Ovary (tissue), 3 donors: ENCODE data around the gene BCL6B.

ENCODE experiments used
- EP300 ChIP-seq: sonication (generic); formaldehyde crosslinking; IDR thresholded peaks from one replicate; pipeline ENCODE4 v1.6.1; 2017; ENCODE audit warnings: antibody characterized with exemption
- POLR2A ChIP-seq: fragments of 450-650 bp; IDR thresholded peaks from one replicate; pipeline ENCODE4 v1.6.1; 2017; ENCODE audit warnings: antibody characterized with exemption, mild to moderate bottlenecking, moderate library complexity
- TF ChIP-seq, protein P1 (sequence below), 3 donors: fragments of 450-650 bp in 2 of 3; fragments of 200-600 bp in 1 of 3; IDR thresholded peaks; one replicate each; pipeline versions ENCODE4 v1.5.1 to v1.8.0; 2016 to 2022; ENCODE audit warnings: antibody characterized with exemption in 3 of 3, mild to moderate bottlenecking in 1 of 3
- donor health status: DM: no; HTN: no; CAD: no.

DNA sequence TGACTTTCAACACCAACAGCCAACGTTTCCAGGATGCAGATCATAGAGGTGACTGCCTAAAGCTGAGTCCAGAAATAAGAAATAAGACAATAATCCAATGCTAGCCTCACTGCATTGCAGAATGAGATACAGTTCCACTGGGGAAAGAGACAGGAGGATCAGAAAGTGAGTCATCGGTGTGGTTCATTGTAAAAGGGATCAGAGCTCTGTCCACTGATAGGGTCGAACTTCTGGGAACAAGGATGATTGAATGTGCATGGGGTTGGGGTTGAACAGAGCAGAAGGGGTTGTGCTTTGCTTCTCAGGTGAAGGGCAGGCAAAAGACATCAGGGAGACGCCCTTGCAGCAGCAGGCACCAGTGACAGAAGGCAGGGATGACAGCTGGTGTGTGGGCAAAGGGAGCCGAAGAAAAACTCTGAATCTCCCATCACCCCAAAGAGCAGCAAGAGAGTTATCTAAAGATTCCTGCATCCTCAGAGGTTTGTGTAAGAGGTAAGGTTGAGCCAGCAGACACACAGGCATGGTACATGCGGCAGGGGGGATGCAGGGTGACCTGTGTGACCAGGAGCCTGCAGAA is 40.8 kb downstream of the BCL6B start:
- TF ChIP-seq, protein P1, sequence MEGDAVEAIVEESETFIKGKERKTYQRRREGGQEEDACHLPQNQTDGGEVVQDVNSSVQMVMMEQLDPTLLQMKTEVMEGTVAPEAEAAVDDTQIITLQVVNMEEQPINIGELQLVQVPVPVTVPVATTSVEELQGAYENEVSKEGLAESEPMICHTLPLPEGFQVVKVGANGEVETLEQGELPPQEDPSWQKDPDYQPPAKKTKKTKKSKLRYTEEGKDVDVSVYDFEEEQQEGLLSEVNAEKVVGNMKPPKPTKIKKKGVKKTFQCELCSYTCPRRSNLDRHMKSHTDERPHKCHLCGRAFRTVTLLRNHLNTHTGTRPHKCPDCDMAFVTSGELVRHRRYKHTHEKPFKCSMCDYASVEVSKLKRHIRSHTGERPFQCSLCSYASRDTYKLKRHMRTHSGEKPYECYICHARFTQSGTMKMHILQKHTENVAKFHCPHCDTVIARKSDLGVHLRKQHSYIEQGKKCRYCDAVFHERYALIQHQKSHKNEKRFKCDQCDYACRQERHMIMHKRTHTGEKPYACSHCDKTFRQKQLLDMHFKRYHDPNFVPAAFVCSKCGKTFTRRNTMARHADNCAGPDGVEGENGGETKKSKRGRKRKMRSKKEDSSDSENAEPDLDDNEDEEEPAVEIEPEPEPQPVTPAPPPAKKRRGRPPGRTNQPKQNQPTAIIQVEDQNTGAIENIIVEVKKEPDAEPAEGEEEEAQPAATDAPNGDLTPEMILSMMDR (IDR thresholded peaks at IDR 0.05) = no peak
- TF ChIP-seq POLR2A = no peak
- no peak for TF ChIP-seq EP300
